ENCODE measurements around the gene IRAK2. TPM values are rescaled to one million over a fixed set of nuclear protein-coding genes. Genes with fewer than 3 reads are reported as not detected.
A peak's percentile ranks its signal among the peaks of the same experiment; 100 is the strongest.

The IRAK2 gene
- total and polyA plus RNA-seq, 2 of the 8 experiments (the other 6 are each of a cell fraction or from before 2014, with no cell fraction given), result 1.5 TPM

DNA sequence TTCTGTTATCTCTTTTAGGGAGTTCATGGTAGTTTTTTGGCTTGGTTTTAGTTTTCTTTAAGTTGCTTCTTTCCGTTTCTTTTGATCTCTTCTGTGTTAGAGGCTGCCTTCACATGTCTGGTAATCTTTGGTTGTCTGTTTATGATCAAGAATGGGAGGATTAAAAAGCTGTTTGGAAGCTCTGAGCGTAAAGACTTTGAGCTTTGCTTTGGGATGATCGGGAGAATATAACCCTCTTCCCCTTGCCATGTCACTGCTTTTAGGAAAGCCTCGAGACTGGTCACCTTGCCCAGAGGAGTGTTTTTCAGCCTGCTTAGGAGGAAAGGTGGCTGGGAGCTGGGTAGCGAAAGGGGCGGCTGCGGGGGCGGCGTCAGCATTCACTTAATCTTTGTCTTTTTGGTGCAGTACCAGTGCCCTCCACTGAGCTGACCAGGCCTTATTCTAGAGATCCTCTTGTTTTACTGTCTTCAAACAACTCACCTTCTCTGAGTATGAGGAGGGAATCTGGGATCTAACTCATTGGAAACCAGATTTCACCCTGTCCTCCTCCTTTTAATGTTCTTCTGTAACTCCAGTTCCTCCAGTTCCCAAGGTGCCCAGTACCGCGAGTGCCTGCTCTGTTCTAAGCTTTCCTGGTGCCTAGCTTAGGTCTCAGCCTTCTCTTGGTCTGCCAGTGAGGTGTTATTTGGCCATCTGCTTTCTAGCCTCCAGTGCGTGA is 99.1 kb downstream of the IRAK2 start (continued):
- TF ChIP-seq SAP30 (IDR thresholded peaks at IDR 0.05; ENCODE audit: insufficient read depth, insufficient replicate concordance, low read length) (no peak), SUZ12 (IDR thresholded peaks at IDR 0.05; ENCODE audit: low read length) (no peak), TBP (IDR thresholded peaks at IDR 0.05; ENCODE audit: low read depth, low read length) (no peak), POU5F1 (IDR thresholded peaks at IDR 0.05; ENCODE audit: low read depth, low read length) (no peak), CTBP2 (IDR thresholded peaks at IDR 0.05; ENCODE audit: borderline replicate concordance, insufficient read depth, insufficient read length, low read length) (no peak), HDAC6 (IDR thresholded peaks at IDR 0.05; ENCODE audit: low read depth, low read length) (no peak), SRF (IDR thresholded peaks at IDR 0.05; ENCODE audit: low read depth, low read length) (no peak), HDAC2 (IDR thresholded peaks at IDR 0.05; ENCODE audit: borderline replicate concordance in 1 of 2, low read depth in 2 of 2, low read length in 2 of 2) (no peak), FOSL1 (IDR thresholded peaks at IDR 0.05; ENCODE audit: insufficient read depth, low read depth, low read length) (no peak), EGR1 (IDR thresholded peaks at IDR 0.05; ENCODE audit: borderline replicate concordance, low read depth, low read length) (peak; percentile 98), CTCF (IDR thresholded peaks at IDR 0.05; ENCODE audit: control extremely low read depth in 1 of 3, insufficient read depth in 1 of 3, low read depth in 1 of 3, low read length in 3 of 3) (peak; percentile 20 to 61 (median 23); a peak in 3 of 4 replicates), USF2 (IDR thresholded peaks at IDR 0.05; ENCODE audit: low read length) (no peak), BCL11A (IDR thresholded peaks at IDR 0.05; ENCODE audit: low read depth in 2 of 2, low read length in 2 of 2) (no peak)
- TF ChIP-seq, protein P1, sequence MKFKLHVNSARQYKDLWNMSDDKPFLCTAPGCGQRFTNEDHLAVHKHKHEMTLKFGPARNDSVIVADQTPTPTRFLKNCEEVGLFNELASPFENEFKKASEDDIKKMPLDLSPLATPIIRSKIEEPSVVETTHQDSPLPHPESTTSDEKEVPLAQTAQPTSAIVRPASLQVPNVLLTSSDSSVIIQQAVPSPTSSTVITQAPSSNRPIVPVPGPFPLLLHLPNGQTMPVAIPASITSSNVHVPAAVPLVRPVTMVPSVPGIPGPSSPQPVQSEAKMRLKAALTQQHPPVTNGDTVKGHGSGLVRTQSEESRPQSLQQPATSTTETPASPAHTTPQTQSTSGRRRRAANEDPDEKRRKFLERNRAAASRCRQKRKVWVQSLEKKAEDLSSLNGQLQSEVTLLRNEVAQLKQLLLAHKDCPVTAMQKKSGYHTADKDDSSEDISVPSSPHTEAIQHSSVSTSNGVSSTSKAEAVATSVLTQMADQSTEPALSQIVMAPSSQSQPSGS (IDR thresholded peaks at IDR 0.05; ENCODE audit: low read length), result no peak

Measured in H1 (cell line).